GM10248 (cell line): ENCODE measurements around the gene KMT2C.

Source experiments
- CTCF ChIA-PET: fragments of 300-600 bp; sonication (Branson Sonifier 250); formaldehyde crosslinking; extraction: SDS; loops from one replicate; lab custom pipeline; 2021; ENCODE audit warnings: antibody characterized with exemption; lab: Yijun Ruan, JAX
- POLR2A ChIA-PET: fragments of 350-650 bp; sonication (Branson Sonifier 250); formaldehyde crosslinking; extraction: SDS; loops from one replicate; lab custom pipeline; 2020; ENCODE audit warnings: antibody characterized with exemption; lab: Yijun Ruan, JAX
- DNase-seq: peaks from one replicate; pipeline ENCODE4 v3.0.0; 2012; ENCODE audit errors: extremely low spot score
- CTCF ChIP-seq: IDR thresholded peaks from 2 replicates; pipeline ENCODE4 v1.5.1; 2012; ENCODE audit warnings: mild to moderate bottlenecking, low read depth; ENCODE audit errors: extremely low read depth, missing control alignments, control extremely low read depth

The KMT2C gene

GRCh38 chr7:152435384-152436110 lies at the start of gene KMT2C:
Gene KMT2C (minus strand): TSS chr7:152436003. CDS start chr7:152435786, 217 bp downstream.
- POLR2A ChIA-PET, result interaction anchor here (0.6 kb wide), 1 partner anchor 38 kb away, joined by 3 read pairs; no protein-coding TSS in a partner anchor
- no peak for TF ChIP-seq CTCF
- CTCF ChIA-PET, result no interaction called here
- peak; percentile 60 for DNase-seq

GRCh38 chr7:152481082-152481481 lies 45.3 kb upstream of the KMT2C start:
- POLR2A ChIA-PET, result no interaction called here

DNA sequence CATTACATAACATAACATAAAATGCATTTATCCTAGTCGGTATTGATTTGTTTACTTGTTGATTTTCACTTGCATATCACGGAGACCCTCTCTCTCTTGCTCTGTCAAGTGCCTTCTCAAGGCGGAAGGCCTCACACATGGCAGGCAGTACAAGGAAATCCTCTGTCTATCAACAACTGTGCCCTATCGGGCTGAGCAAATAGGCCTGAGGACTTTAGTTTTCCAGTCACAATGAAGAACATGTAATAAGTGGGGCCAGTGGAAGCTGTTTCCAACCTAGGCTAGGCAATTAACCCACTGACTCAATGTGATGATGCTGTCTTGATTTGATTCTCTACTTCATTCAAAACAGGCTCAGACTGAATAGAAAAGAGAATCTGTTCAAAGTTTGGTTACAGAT lies 44.9 kb upstream of the KMT2C start:
- ChIA-PET POLR2A (no interaction called here), CTCF (interaction anchor here (0.8 to 1.2 kb wide), 2 partner anchors 15 to 18 kb away, joined by 3 read pairs; no protein-coding TSS in a partner anchor)
- TF ChIP-seq CTCF, result no peak
- no peak for DNase-seq

More at GRCh38 chr7:152481082-152481481, 45.3 kb upstream of the KMT2C start:
- no peak for TF ChIP-seq CTCF
- CTCF ChIA-PET, result interaction anchor here (0.8 to 1.2 kb wide), 2 partner anchors 15 to 18 kb away, joined by 3 read pairs; no protein-coding TSS in a partner anchor
- no peak for DNase-seq

DNA sequence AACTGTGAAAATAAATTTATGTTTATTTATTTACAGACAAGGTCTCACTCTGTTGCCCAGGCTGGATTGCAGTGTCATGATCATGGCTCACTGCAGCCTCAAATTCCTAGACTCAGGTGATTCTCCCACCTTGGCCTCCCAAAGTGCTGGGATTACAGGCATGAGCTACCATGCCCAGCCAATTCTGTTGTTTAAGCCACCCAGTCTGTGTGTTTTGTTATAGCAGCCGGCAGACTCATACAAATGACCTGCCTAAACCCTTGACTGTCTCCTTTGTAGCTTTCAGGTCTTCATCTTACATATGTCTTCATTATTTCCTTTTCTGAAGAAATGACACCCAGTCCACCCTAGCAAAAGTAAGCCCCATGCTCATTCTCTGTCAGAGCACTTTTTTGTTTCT lies 43.8 kb upstream of the KMT2C start:
- TF ChIP-seq CTCF, result no peak
- DNase-seq, result no peak
- ChIA-PET CTCF (no interaction called here), POLR2A (no interaction called here)

DNA sequence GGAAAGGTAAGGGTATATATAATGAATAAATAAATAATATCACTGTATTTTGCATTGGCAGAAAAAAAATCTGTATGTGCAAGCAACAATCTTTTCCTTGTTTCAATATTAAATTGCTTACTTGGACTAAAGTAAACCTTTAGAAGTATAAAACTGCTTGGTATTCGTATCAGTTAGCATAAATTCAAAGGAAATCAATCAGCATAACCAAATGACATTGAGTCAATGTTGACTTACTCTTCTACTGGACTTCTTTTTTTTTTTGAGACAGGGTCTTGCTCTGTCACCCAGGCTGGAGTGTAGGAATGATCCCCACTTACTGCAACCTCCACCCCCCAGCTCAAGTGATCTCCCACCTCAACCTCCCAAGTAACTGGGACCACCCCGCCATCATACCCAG lies 42.3 kb upstream of the KMT2C start:
- no peak for TF ChIP-seq CTCF
- no peak for DNase-seq
- POLR2A ChIA-PET, result no interaction called here
- CTCF ChIA-PET, result interaction anchor here (1.5 kb wide), 1 partner anchor 40 kb away, joined by 3 read pairs; no protein-coding TSS in a partner anchor

DNA sequence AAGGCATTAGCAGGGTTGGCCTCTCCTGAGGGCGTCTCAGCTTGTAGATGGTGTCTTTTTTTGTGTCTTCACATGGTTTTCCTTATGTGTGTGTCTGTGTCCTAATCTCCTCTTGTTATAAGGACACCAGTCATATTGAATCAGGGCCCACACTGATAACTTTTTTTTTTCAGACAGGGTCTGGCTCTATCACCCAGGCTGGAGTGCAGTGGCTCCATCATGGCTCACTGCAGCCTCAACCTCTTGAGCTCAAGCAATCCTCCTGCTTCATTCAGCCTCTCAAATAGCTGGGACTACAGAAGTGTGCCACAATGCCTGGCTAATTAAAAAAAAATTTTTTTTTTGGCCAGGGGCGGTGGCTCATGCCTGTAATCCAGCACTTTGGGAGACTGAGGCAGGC lies 41.3 kb upstream of the KMT2C start:
- DNase-seq, result no peak
- ChIA-PET POLR2A (interaction anchor here (0.6 kb wide), 1 partner anchor 24 kb away, joined by 3 read pairs; no protein-coding TSS in a partner anchor), CTCF (interaction anchor here (1.5 kb wide), 1 partner anchor 41 kb away, joined by 3 read pairs; no protein-coding TSS in a partner anchor)
- no peak for TF ChIP-seq CTCF
